GM10248 (cell line): ENCODE measurements around the gene BSN.
A peak's percentile ranks its signal among the peaks of the same experiment; 100 is the strongest.

Experiments
- CTCF ChIA-PET: fragments of 300-600 bp; sonication (Branson Sonifier 250); formaldehyde crosslinking; extraction: SDS; loops from one replicate; lab custom pipeline; 2021; ENCODE audit warnings: antibody characterized with exemption; lab: Yijun Ruan, JAX
- POLR2A ChIA-PET: fragments of 350-650 bp; sonication (Branson Sonifier 250); formaldehyde crosslinking; extraction: SDS; loops from one replicate; lab custom pipeline; 2020; ENCODE audit warnings: antibody characterized with exemption; lab: Yijun Ruan, JAX
- DNase-seq: peaks from one replicate; pipeline ENCODE4 v3.0.0; 2012; ENCODE audit errors: extremely low spot score
- CTCF ChIP-seq: IDR thresholded peaks from 2 replicates; pipeline ENCODE4 v1.5.1; 2012; ENCODE audit warnings: mild to moderate bottlenecking, low read depth; ENCODE audit errors: extremely low read depth, missing control alignments, control extremely low read depth

Gene BSN

DNA sequence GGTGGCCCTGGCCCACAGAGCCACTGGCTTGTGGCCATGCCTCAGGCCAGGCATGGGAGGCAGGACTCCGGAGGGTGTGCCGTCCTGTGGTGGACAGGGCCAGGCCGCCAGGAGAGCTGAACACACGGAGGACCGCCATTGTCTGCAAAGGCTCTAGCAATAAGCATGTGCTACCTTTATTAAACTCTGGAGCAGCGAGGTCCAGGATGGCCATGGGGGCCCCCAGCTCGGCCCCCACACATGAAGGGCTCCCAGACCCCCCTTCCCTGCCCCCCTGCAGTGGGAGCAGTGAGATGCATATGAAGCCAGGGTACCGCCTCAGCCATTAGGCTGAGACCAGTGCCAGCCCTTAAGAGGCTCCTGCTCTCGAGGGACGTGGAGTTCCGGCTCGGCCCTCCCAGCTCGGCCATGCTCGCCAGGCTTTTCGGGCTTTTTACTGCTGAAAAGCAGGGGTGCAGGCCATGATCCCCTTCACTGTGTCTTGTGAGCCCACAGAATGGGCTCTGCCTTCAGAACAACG lies 162.5 kb downstream of the BSN start:
- POLR2A ChIA-PET = no interaction called here
- CTCF ChIA-PET = interaction anchor here (6.4 kb wide), 1 partner anchor 14 kb away, joined by 37 read pairs; no protein-coding TSS in a partner anchor
- no peak for TF ChIP-seq CTCF
- no peak for DNase-seq

- ChIA-PET CTCF (interaction anchor here (2.1 to 6.4 kb wide), 2 partner anchors 11 to 15 kb away, joined by 7 to 37 read pairs; no protein-coding TSS in a partner anchor), POLR2A (interaction anchor here (0.7 kb wide), 1 partner anchor 135 kb away, joined by 4 read pairs; no protein-coding TSS in a partner anchor)
- no peak for TF ChIP-seq CTCF
- DNase-seq = no peak
Measured at GRCh38 chr3:49717211-49717958, 163.1 kb downstream of the BSN start.

GRCh38 chr3:49717959-49718857 lies 163.9 kb downstream of the BSN start:
- ChIA-PET POLR2A (interaction anchor here (0.7 kb wide), 1 partner anchor 134 kb away, joined by 4 read pairs; no protein-coding TSS in a partner anchor), CTCF (interaction anchor here (0.8 to 6.4 kb wide), 8 partner anchors 12 to 178 kb away, joined by 3 to 37 read pairs (median 3); partner anchors contain the start of genes MST1 and RNF123)
- TF ChIP-seq CTCF = no peak
- DNase-seq = no peak

- ChIA-PET POLR2A (no interaction called here), CTCF (interaction anchor here (0.8 to 6.4 kb wide), 10 partner anchors 13 to 179 kb away, joined by 3 to 37 read pairs (median 4); partner anchors contain the start of genes INKA1, MST1 and RNF123)
- no peak for TF ChIP-seq CTCF
- no peak for DNase-seq
Measured at GRCh38 chr3:49718858-49719213, 164.6 kb downstream of the BSN start.

DNA sequence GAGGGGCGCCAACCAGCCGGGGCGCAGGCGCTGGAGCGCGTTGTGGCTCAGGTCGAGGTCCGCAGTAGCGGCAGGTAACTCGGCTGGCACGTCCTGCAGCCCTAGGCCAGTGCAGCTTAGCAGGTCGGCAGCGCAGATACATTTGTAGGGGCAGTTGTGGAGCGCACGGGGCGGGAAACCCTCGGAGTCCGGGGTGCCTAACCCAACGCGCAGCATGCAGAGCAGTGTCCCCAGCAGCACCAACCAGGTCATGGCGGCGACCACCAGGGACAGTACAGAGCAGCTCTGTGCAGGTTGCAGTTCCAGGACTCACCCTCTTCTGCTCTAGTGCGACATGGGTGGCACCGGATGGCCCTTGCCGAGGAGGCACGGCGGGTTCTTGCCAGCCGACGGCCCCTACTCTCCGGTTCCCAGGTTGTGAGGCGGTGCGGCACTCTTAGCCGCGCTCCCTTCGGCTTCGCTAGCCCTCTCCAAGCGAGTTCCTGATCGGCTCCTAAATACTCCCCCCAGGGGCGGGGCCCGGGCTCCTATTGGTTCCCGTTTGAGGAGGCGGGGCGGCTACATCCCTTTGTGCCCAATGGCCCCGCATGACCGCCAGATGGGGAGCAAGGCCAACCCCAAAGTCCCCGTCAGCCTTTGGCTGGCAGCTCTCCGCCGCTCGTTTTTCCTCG lies 165.1 kb downstream of the BSN start, which contains the start of gene AMIGO3:
Gene AMIGO3, minus strand, starts transcription at position 471 of the 671 bp plus-strand sequence. Its CDS starts 219 bp downstream, at position 252.
- POLR2A ChIA-PET = interaction anchor here (0.7 kb wide), 1 partner anchor 621 kb away, joined by 3 read pairs; no protein-coding TSS in a partner anchor
- CTCF ChIA-PET = interaction anchor here (0.6 to 6.4 kb wide), 11 partner anchors 8 to 180 kb away, joined by 3 to 37 read pairs (median 4); partner anchors contain the start of gene INKA1
- DNase-seq = peak; percentile 95
- peak; percentile 49 for TF ChIP-seq CTCF
